Effector memory CD8-positive, alpha-beta T cell (primary cell): ENCODE measurements around the gene FUOM.
A peak's percentile ranks its signal among the peaks of the same experiment; 100 is the strongest.
"Not testable (repeated sequence)": the region's sequence is repeated elsewhere in the genome, so short reads cannot be mapped to it uniquely, and the experiment has no call there.

Experiments used
- ATAC-seq: fragments of 150-1000 bp; cut with Tn5 transposase; replicated peaks from 2 replicates; pipeline ENCODE4 v1.10.0; 2021; ENCODE audit warnings: mild to moderate bottlenecking, moderate library complexity
- DNase-seq, 3 experiments: peaks; one replicate each; pipeline ENCODE4 v3.0.0; 2021
- H3K27ac Mint-ChIP-seq, 2 donors: one replicate each; pipeline ENCODE4 v1.8.0; 2022; ENCODE audit warnings: mild to moderate bottlenecking in 2 of 2, mixed read lengths in 2 of 2, moderate library complexity in 2 of 2
- H3K27me3 Mint-ChIP-seq, 2 donors: one replicate each; pipeline ENCODE4 v1.8.0; 2022; ENCODE audit warnings: mixed read lengths in 2 of 2
- H3K36me3 Mint-ChIP-seq: one replicate; pipeline ENCODE4 v1.8.0; 2022; ENCODE audit warnings: mild to moderate bottlenecking, moderate library complexity, mixed read lengths; ENCODE audit not compliant: insufficient read depth
- H3K4me1 Mint-ChIP-seq, 2 donors: one replicate each; pipeline ENCODE4 v1.8.0; 2022; ENCODE audit warnings: low read depth in 2 of 2, mixed read lengths in 2 of 2
- H3K4me3 Mint-ChIP-seq, 2 donors: one replicate each; pipeline ENCODE4 v1.8.0; 2022; ENCODE audit warnings: mild to moderate bottlenecking in 2 of 2, mixed read lengths in 2 of 2, moderate library complexity in 2 of 2
- H3K9me3 Mint-ChIP-seq, 2 donors: one replicate each; pipeline ENCODE4 v1.8.0; 2022; ENCODE audit warnings: mixed read lengths in 2 of 2

The FUOM gene

GRCh38 chr10:133324198-133324792, 33.5 kb downstream of the FUOM start:
- Mint-ChIP-seq H3K9me3 (no peaks in the 10 kb centered on the region), H3K4me3 (no peak overlapping the region), H3K27me3 (peaks cover 28 to 48% of the 10 kb centered on the region in 2 donors), H3K27ac (no peak overlapping the region), H3K36me3 (peaks cover 5% of the 10 kb centered on the region), H3K4me1 (peaks cover 0 to 8% of the 10 kb centered on the region in 2 donors)
- peak; percentile 82 for ATAC-seq
- peak in 1 of 3 experiments; percentile 37 for DNase-seq

- H3K4me1 Mint-ChIP-seq, result peaks cover 0 to 11% of the 10 kb centered on the region in 2 donors
- not testable (repeated sequence) for H3K4me3 Mint-ChIP-seq, H3K27ac Mint-ChIP-seq, DNase-seq, H3K36me3 Mint-ChIP-seq, ATAC-seq, H3K9me3 Mint-ChIP-seq
- peaks cover 20 to 33% of the 10 kb centered on the region in 2 donors for H3K27me3 Mint-ChIP-seq
Observed at GRCh38 chr10:133322064-133322709, 35.6 kb downstream of the FUOM start.

GRCh38 chr10:133320852-133321422, 36.9 kb downstream of the FUOM start:
- not testable (repeated sequence) for DNase-seq, ATAC-seq, H3K4me3 Mint-ChIP-seq, H3K36me3 Mint-ChIP-seq, H3K4me1 Mint-ChIP-seq, H3K9me3 Mint-ChIP-seq, H3K27ac Mint-ChIP-seq
- peaks cover 7 to 20% of the 10 kb centered on the region in 2 donors for H3K27me3 Mint-ChIP-seq

GRCh38 chr10:133318494-133319127, 39.2 kb downstream of the FUOM start:
- peak; percentile 64 to 71 (median 70) for DNase-seq
- no peak overlapping the region for H3K27ac Mint-ChIP-seq
- peaks cover 0 to 9% of the 10 kb centered on the region in 2 donors for H3K27me3 Mint-ChIP-seq
- peaks cover 5 to 6% of the 10 kb centered on the region in 2 donors for H3K4me1 Mint-ChIP-seq
- ATAC-seq, result peak; percentile 96
- H3K9me3 Mint-ChIP-seq, result no peaks in the 10 kb centered on the region
- peak overlapping the region; percentile 40 to 41 for H3K4me3 Mint-ChIP-seq
- H3K36me3 Mint-ChIP-seq, result peaks cover 4% of the 10 kb centered on the region

GRCh38 chr10:133316732-133317131, 41.1 kb downstream of the FUOM start:
- DNase-seq, result no peak
- peaks cover 0 to 9% of the 10 kb centered on the region in 2 donors for H3K27me3 Mint-ChIP-seq
- H3K4me1 Mint-ChIP-seq, result peaks cover 5 to 6% of the 10 kb centered on the region in 2 donors
- H3K27ac Mint-ChIP-seq, result no peak overlapping the region
- ATAC-seq, result no peak
- H3K9me3 Mint-ChIP-seq, result no peaks in the 10 kb centered on the region
- peaks cover 5% of the 10 kb centered on the region for H3K36me3 Mint-ChIP-seq
- H3K4me3 Mint-ChIP-seq, result no peak overlapping the region

GRCh38 chr10:133316266-133316665, 41.6 kb downstream of the FUOM start:
- H3K9me3 Mint-ChIP-seq, result no peaks in the 10 kb centered on the region
- H3K4me1 Mint-ChIP-seq, result peaks cover 5 to 6% of the 10 kb centered on the region in 2 donors
- no peak overlapping the region for H3K27ac Mint-ChIP-seq
- peaks cover 8% of the 10 kb centered on the region for H3K36me3 Mint-ChIP-seq
- H3K27me3 Mint-ChIP-seq, result peaks cover 0 to 9% of the 10 kb centered on the region in 2 donors
- no peak for ATAC-seq
- no peak for DNase-seq
- no peak overlapping the region for H3K4me3 Mint-ChIP-seq

- no peak overlapping the region for H3K27ac Mint-ChIP-seq
- ATAC-seq (no peak), DNase-seq (no peak)
- no peak overlapping the region for H3K4me3 Mint-ChIP-seq
- no peaks in the 10 kb centered on the region for H3K9me3 Mint-ChIP-seq
- H3K36me3 Mint-ChIP-seq, result peaks cover 11% of the 10 kb centered on the region
- H3K4me1 Mint-ChIP-seq, result peaks cover 5 to 6% of the 10 kb centered on the region in 2 donors
- peaks cover 0 to 9% of the 10 kb centered on the region in 2 donors for H3K27me3 Mint-ChIP-seq
Observed at GRCh38 chr10:133315847-133316246, 42.0 kb downstream of the FUOM start.

- peaks cover 0 to 9% of the 10 kb centered on the region in 2 donors for H3K27me3 Mint-ChIP-seq
- no peak overlapping the region for H3K4me3 Mint-ChIP-seq
- DNase-seq, result no peak
- peaks cover 17% of the 10 kb centered on the region for H3K36me3 Mint-ChIP-seq
- peak overlapping the region; percentile 33 to 50 for H3K27ac Mint-ChIP-seq
- no peaks in the 10 kb centered on the region for H3K9me3 Mint-ChIP-seq
- H3K4me1 Mint-ChIP-seq, result peaks cover 5 to 6% of the 10 kb centered on the region in 2 donors
- no peak for ATAC-seq
Observed at GRCh38 chr10:133314911-133315310, 42.9 kb downstream of the FUOM start.

GRCh38 chr10:133313192-133313591, 44.6 kb downstream of the FUOM start:
- Mint-ChIP-seq H3K36me3 (peaks cover 31% of the 10 kb centered on the region), H3K4me1 (peaks cover 1 to 7% of the 10 kb centered on the region in 2 donors), H3K27ac (no peak overlapping the region), H3K4me3 (no peak overlapping the region), H3K27me3 (no peaks in the 10 kb centered on the region), H3K9me3 (no peaks in the 10 kb centered on the region)
- no peak for ATAC-seq
- no peak for DNase-seq

- Mint-ChIP-seq H3K27ac (no peak overlapping the region), H3K4me1 (peaks cover 6 to 11% of the 10 kb centered on the region in 2 donors), H3K4me3 (no peak overlapping the region), H3K27me3 (no peaks in the 10 kb centered on the region), H3K9me3 (no peaks in the 10 kb centered on the region), H3K36me3 (peaks cover 36% of the 10 kb centered on the region)
- DNase-seq (no peak), ATAC-seq (no peak)
Observed at GRCh38 chr10:133312769-133313145, 45.1 kb downstream of the FUOM start.

- Mint-ChIP-seq H3K4me1 (peaks cover 10 to 16% of the 10 kb centered on the region in 2 donors), H3K27ac (no peak overlapping the region), H3K9me3 (no peaks in the 10 kb centered on the region), H3K27me3 (no peaks in the 10 kb centered on the region), H3K4me3 (no peak overlapping the region), H3K36me3 (peaks cover 38% of the 10 kb centered on the region)
- ATAC-seq (no peak), DNase-seq (no peak)
Observed at GRCh38 chr10:133312016-133312768, 45.6 kb downstream of the FUOM start.

GRCh38 chr10:133311570-133311969, 46.2 kb downstream of the FUOM start:
- Mint-ChIP-seq H3K4me1 (peaks cover 15 to 19% of the 10 kb centered on the region in 2 donors), H3K27ac (no peak overlapping the region), H3K9me3 (no peaks in the 10 kb centered on the region), H3K36me3 (peaks cover 40% of the 10 kb centered on the region), H3K27me3 (no peaks in the 10 kb centered on the region), H3K4me3 (no peak overlapping the region)
- DNase-seq (no peak), ATAC-seq (no peak)

- Mint-ChIP-seq H3K36me3 (peaks cover 44% of the 10 kb centered on the region), H3K4me3 (peak overlapping the region in 1 of 2 donors; percentile 29), H3K27me3 (no peaks in the 10 kb centered on the region), H3K4me1 (peaks cover 16 to 19% of the 10 kb centered on the region in 2 donors), H3K9me3 (no peaks in the 10 kb centered on the region), H3K27ac (no peak overlapping the region)
- ATAC-seq, result no peak
- DNase-seq, result no peak
Observed at GRCh38 chr10:133310789-133311188, 47.0 kb downstream of the FUOM start.
